Lung (tissue), 12 donors: ENCODE data around the gene GTPBP4. TPM values are rescaled to one million over a fixed set of nuclear protein-coding genes. Genes with fewer than 3 reads are reported as not detected.

Source experiments
- ATAC-seq: fragments of 200-7000 bp; cut with Tn5 transposase; one replicate; pipeline ENCODE4 v1.9.1; 2020; ENCODE audit warnings: moderate number of reproducible peaks; ENCODE audit not compliant: insufficient read depth, low FRiP score
- DNase-seq, 3 donors: peaks; one replicate each; pipeline ENCODE4 v3.0.0-alpha.2; 2013 to 2017
- H3K27ac ChIP-seq, 2 donors: one replicate each; pipeline ENCODE4 v1.5.1; 2013; ENCODE audit warnings: mild to moderate bottlenecking in 2 of 2, moderate library complexity in 2 of 2, control low read depth in 1 of 2, inconsistent platforms in 1 of 2, low read depth in 1 of 2, low read length in 1 of 2
- H3K27me3 ChIP-seq, 3 donors: one replicate each; pipeline ENCODE4 v1.5.1; 2013; ENCODE audit warnings: low read length in 2 of 3; ENCODE audit not compliant: control insufficient read depth in 3 of 3, insufficient read depth in 3 of 3
- H3K36me3 ChIP-seq, 4 donors: one replicate each; pipeline ENCODE4 v1.5.1; 2013; ENCODE audit warnings: low read length in 4 of 4, mild to moderate bottlenecking in 1 of 4, moderate library complexity in 1 of 4; ENCODE audit not compliant: control insufficient read depth in 4 of 4, insufficient read depth in 4 of 4
- H3K4me1 ChIP-seq, 5 donors: one replicate each; pipeline ENCODE4 v1.5.1; 2013; ENCODE audit warnings: low read length in 5 of 5, mild to moderate bottlenecking in 2 of 5, moderate library complexity in 1 of 5; ENCODE audit not compliant: control insufficient read depth in 5 of 5, insufficient read depth in 5 of 5
- H3K4me3 ChIP-seq: one replicate; pipeline ENCODE4 v1.5.1; 2013; ENCODE audit warnings: mild to moderate bottlenecking, control low read depth, moderate library complexity
- H3K9ac ChIP-seq, 2 donors: one replicate each; pipeline ENCODE4 v1.5.1; 2013; ENCODE audit warnings: low read length in 2 of 2, control low read depth in 1 of 2; ENCODE audit not compliant: insufficient read depth in 1 of 2
- H3K9me3 ChIP-seq, 4 donors: one replicate each; pipeline ENCODE4 v1.5.1; 2013; ENCODE audit warnings: low read length in 3 of 4, mild to moderate bottlenecking in 1 of 4, moderate library complexity in 1 of 4; ENCODE audit not compliant: control insufficient read depth in 4 of 4, insufficient read depth in 3 of 4
- whole genome bisulfite sequencing, 2 donors: extraction: QIAGEN DNeasy Blood & Tissue Kit; methylation state at CpG; one replicate each; pipeline ENCODE4 v1.1.7; 2013; 5-methylcytosine and 5-hydroxymethylcytosine counted together
- polyA plus RNA-seq, 2 donors: library from polyadenylated mRNA; stranded (reverse); fragments of 200-250 nt; gene quantifications; one replicate each; pipeline ENCODE4 v1.2.1, GENCODE V29; 2013
- total RNA-seq, 2 donors: library from RNA; depleted of rRNA in 1 of 2; stranded (reverse); fragments of >200 nt in 1 of 2; gene quantifications; one replicate each; pipeline ENCODE4 v1.2.1, GENCODE V29; 2014 to 2021
- TF ChIP-seq, protein P1 (sequence below): IDR thresholded peaks from 2 replicates; pipeline ENCODE4 v1.5.1; 2012; ENCODE audit warnings: mild to moderate bottlenecking; ENCODE audit errors: control extremely low read depth, extremely low read depth
- donor health status: control.
- donor health status: control.
- donor health status: Bipolar disorder and iron deficiency.
- donor health status: healthy.
- donor health status: DM: yes; HTN: yes; CAD: no.

Gene GTPBP4
- total and polyA plus RNA-seq, 4 donors: 17.6 to 43.6 (median 39.1) TPM

DNA sequence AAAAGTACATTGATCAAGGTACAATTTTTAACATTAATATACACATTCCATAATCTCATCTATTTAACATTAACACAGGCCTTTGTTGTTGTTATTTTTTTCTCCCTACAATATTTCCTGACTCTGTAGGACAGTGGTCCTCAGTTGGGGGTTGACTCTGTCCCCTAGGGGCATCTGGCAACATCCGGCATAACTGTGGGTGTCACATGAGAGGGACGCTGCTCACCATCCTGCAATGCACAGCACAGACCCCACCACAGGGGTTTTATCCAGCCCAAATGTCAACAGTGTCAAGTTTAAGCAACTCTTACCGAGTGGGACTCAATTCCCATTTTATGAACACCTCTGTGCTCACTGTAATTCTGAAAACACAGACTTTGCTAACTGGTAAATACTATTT, 51.9 kb downstream of the GTPBP4 start:
- DNase-seq: no peak
- H3K27me3 ChIP-seq: no peaks in the 10 kb centered on the region
- H3K9me3 ChIP-seq: no peaks in the 10 kb centered on the region
- 86 to 91% methylated on average over 3 of the region's 3 CpGs for WGBS, 2 donors
- peaks cover 0 to 10% (median 0%) of the 10 kb centered on the region in 5 donors for H3K4me1 ChIP-seq
- no peak overlapping the region for H3K4me3 ChIP-seq
- H3K27ac ChIP-seq: no peak overlapping the region
- TF ChIP-seq, protein P1, sequence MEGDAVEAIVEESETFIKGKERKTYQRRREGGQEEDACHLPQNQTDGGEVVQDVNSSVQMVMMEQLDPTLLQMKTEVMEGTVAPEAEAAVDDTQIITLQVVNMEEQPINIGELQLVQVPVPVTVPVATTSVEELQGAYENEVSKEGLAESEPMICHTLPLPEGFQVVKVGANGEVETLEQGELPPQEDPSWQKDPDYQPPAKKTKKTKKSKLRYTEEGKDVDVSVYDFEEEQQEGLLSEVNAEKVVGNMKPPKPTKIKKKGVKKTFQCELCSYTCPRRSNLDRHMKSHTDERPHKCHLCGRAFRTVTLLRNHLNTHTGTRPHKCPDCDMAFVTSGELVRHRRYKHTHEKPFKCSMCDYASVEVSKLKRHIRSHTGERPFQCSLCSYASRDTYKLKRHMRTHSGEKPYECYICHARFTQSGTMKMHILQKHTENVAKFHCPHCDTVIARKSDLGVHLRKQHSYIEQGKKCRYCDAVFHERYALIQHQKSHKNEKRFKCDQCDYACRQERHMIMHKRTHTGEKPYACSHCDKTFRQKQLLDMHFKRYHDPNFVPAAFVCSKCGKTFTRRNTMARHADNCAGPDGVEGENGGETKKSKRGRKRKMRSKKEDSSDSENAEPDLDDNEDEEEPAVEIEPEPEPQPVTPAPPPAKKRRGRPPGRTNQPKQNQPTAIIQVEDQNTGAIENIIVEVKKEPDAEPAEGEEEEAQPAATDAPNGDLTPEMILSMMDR: no peak
- H3K9ac ChIP-seq: no peak overlapping the region
- peaks cover 6 to 20% (median 14%) of the 10 kb centered on the region in 4 donors for H3K36me3 ChIP-seq
- ATAC-seq: no peak

DNA sequence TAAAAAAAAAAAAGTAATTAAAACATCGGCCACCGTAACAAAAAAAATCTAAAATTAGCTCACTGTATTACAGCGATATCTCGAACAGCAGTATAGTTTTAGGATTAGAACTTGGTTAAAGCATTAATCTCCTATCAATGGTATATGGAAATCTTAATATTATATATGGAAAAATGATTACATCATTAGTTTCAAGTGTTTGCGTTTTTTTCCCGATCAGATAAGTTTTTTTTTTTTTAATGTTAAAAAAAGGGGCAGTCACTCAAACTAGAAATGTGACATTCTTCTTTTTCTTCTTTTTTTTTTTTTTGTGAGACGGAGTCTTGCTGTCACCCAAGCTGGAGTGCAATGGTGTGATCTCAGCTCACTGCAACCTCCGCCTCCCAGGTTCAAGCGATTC, 53.3 kb downstream of the GTPBP4 start:
- H3K36me3 ChIP-seq: peaks cover 6 to 20% (median 15%) of the 10 kb centered on the region in 4 donors
- TF ChIP-seq, protein P1: no peak
- H3K27me3 ChIP-seq: no peaks in the 10 kb centered on the region
- no peak for ATAC-seq
- no peaks in the 10 kb centered on the region for H3K9me3 ChIP-seq
- H3K9ac ChIP-seq: no peak overlapping the region
- WGBS, 2 donors: 93 to 94% methylated on average over 9 of the region's 9 CpGs
- no peak overlapping the region for H3K27ac ChIP-seq
- H3K4me3 ChIP-seq: no peak overlapping the region
- DNase-seq: no peak
- peaks cover 0 to 10% (median 4%) of the 10 kb centered on the region in 5 donors for H3K4me1 ChIP-seq

DNA sequence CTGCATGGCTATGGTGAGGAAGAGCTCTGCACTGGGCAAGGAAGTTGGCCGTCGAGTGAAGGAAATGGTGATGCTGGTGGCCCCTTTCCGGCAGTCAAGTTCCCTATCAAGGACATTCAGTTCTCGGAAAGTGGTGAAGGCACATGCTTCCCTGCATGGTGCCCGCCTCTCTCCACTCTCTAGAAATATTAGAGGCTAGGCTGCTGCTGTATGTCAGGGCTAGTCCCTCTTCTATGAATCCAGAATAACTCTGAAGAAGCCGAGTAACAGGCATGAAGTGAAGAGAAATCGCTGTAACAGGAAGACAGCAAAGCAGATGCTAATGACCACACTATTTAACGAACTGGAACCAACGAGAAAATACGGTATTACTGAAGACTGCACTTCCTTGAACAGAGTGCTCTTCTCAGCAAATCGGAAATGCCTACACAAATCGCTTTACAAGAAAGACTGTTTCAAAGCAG, 55.3 kb downstream of the GTPBP4 start:
- DNase-seq (peak in 1 of 3 donors; percentile 5), ATAC-seq (peak; percentile 39)
- Histone ChIP-seq H3K36me3 (peaks cover 6 to 20% (median 10%) of the 10 kb centered on the region in 4 donors), H3K9ac (no peak overlapping the region), H3K27me3 (no peaks in the 10 kb centered on the region), H3K9me3 (peaks cover 0 to 2% (median 0%) of the 10 kb centered on the region in 4 donors), H3K27ac (peak overlapping the region; percentile 27 to 78), H3K4me3 (no peak overlapping the region), H3K4me1 (peaks cover 0 to 13% (median 9%) of the 10 kb centered on the region in 5 donors)
- TF ChIP-seq, protein P1: no peak
- 19 to 45% methylated on average over 12 of the region's 12 CpGs for WGBS, 2 donors

DNA sequence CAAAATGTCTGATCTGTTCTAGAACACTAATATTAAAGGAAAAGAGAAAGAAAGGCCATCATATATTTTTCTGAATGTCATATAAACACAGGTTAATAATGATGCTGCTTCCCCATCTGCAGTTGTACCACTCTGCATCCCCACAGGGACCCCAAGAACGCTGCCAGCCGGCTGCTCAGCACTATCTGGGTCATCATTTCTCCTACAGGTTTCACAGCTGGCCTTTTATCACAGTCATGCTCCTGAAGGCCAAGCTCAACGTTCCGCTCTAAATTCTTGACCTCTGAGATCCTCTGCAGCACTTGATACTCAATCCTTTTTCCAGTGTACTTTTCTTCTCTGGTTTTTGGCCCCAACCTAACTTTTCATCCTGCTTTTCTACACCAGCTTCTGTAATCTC, 55.9 kb downstream of the GTPBP4 start:
- no peak overlapping the region for H3K4me3 ChIP-seq
- H3K9ac ChIP-seq: no peak overlapping the region
- 77 to 79% methylated on average over 4 of the region's 4 CpGs for WGBS, 2 donors
- ATAC-seq (no peak), DNase-seq (no peak)
- peak overlapping the region; percentile 55 to 79 for H3K27ac ChIP-seq
- TF ChIP-seq, protein P1: no peak
- H3K27me3 ChIP-seq: no peaks in the 10 kb centered on the region
- H3K9me3 ChIP-seq: peaks cover 0 to 2% (median 0%) of the 10 kb centered on the region in 4 donors
- H3K4me1 ChIP-seq: peaks cover 0 to 13% (median 9%) of the 10 kb centered on the region in 5 donors
- H3K36me3 ChIP-seq: peaks cover 6 to 20% (median 10%) of the 10 kb centered on the region in 4 donors
